Lung (tissue), 12 donors: ENCODE data around the gene PTK6. TPM values are rescaled to one million over a fixed set of nuclear protein-coding genes. Genes with fewer than 3 reads are reported as not detected.

ENCODE experiments used
- ATAC-seq: fragments of 200-7000 bp; cut with Tn5 transposase; one replicate; pipeline ENCODE4 v1.9.1; 2020; ENCODE audit warnings: moderate number of reproducible peaks; ENCODE audit not compliant: insufficient read depth, low FRiP score
- DNase-seq, 3 donors: peaks; one replicate each; pipeline ENCODE4 v3.0.0-alpha.2; 2013 to 2017
- H3K27ac ChIP-seq, 2 donors: one replicate each; pipeline ENCODE4 v1.5.1; 2013; ENCODE audit warnings: mild to moderate bottlenecking in 2 of 2, moderate library complexity in 2 of 2, control low read depth in 1 of 2, inconsistent platforms in 1 of 2, low read depth in 1 of 2, low read length in 1 of 2
- H3K27me3 ChIP-seq, 3 donors: one replicate each; pipeline ENCODE4 v1.5.1; 2013; ENCODE audit warnings: low read length in 2 of 3; ENCODE audit not compliant: control insufficient read depth in 3 of 3, insufficient read depth in 3 of 3
- H3K36me3 ChIP-seq, 4 donors: one replicate each; pipeline ENCODE4 v1.5.1; 2013; ENCODE audit warnings: low read length in 4 of 4, mild to moderate bottlenecking in 1 of 4, moderate library complexity in 1 of 4; ENCODE audit not compliant: control insufficient read depth in 4 of 4, insufficient read depth in 4 of 4
- H3K4me1 ChIP-seq, 5 donors: one replicate each; pipeline ENCODE4 v1.5.1; 2013; ENCODE audit warnings: low read length in 5 of 5, mild to moderate bottlenecking in 2 of 5, moderate library complexity in 1 of 5; ENCODE audit not compliant: control insufficient read depth in 5 of 5, insufficient read depth in 5 of 5
- H3K4me3 ChIP-seq: one replicate; pipeline ENCODE4 v1.5.1; 2013; ENCODE audit warnings: mild to moderate bottlenecking, control low read depth, moderate library complexity
- H3K9ac ChIP-seq, 2 donors: one replicate each; pipeline ENCODE4 v1.5.1; 2013; ENCODE audit warnings: low read length in 2 of 2, control low read depth in 1 of 2; ENCODE audit not compliant: insufficient read depth in 1 of 2
- H3K9me3 ChIP-seq, 4 donors: one replicate each; pipeline ENCODE4 v1.5.1; 2013; ENCODE audit warnings: low read length in 3 of 4, mild to moderate bottlenecking in 1 of 4, moderate library complexity in 1 of 4; ENCODE audit not compliant: control insufficient read depth in 4 of 4, insufficient read depth in 3 of 4
- CTCF ChIP-seq: IDR thresholded peaks from 2 replicates; pipeline ENCODE4 v1.5.1; 2012; ENCODE audit warnings: mild to moderate bottlenecking; ENCODE audit errors: control extremely low read depth, extremely low read depth
- WGBS, 2 donors: extraction: QIAGEN DNeasy Blood & Tissue Kit; methylation state at CpG; one replicate each; pipeline ENCODE4 v1.1.7; 2013; 5-methylcytosine and 5-hydroxymethylcytosine counted together
- polyA plus RNA-seq, 2 donors: library from polyadenylated mRNA; stranded (reverse); fragments of 200-250 nt; gene quantifications; one replicate each; pipeline ENCODE4 v1.2.1, GENCODE V29; 2013
- total RNA-seq, 2 donors: library from RNA; depleted of rRNA in 1 of 2; stranded (reverse); fragments of >200 nt in 1 of 2; gene quantifications; one replicate each; pipeline ENCODE4 v1.2.1, GENCODE V29; 2014 to 2021
- donor health status: control.
- donor health status: control.
- donor health status: Bipolar disorder and iron deficiency.
- donor health status: healthy.
- donor health status: DM: yes; HTN: yes; CAD: no.

PTK6 gene
- total and polyA plus RNA-seq, 4 donors, result 0.34 to 5.1 (median 3.7) TPM

- Histone ChIP-seq H3K9me3 (no peaks in the 10 kb centered on the region), H3K27me3 (peaks cover 17 to 50% (median 21%) of the 10 kb centered on the region in 3 donors), H3K9ac (no peak within 1 kb of the TSS), H3K27ac (peak within 1 kb of the TSS in 1 of 2 donors; percentile 95), H3K36me3 (no peaks in the 10 kb centered on the region), H3K4me1 (peaks cover 0 to 8% (median 2%) of the 10 kb centered on the region in 5 donors), H3K4me3 (no peak within 1 kb of the TSS)
- ATAC-seq, result no peak
- no peak for TF ChIP-seq CTCF
- no peak for DNase-seq
- WGBS, 2 donors, result 1% methylated on average over 29 to 58 of the region's 58 CpGs
Measured at GRCh38 chr20:63498960-63499337, 38.2 kb downstream of the PTK6 start, which contains the start of gene EEF1A2. TSS of gene EEF1A2 (minus strand) at chr20:63499083. CDS start at chr20:63497763, 1,320 bp downstream.

GRCh38 chr20:63497946-63498935 lies 38.9 kb downstream of the PTK6 start:
- Histone ChIP-seq H3K4me1 (peaks cover 0 to 8% (median 2%) of the 10 kb centered on the region in 5 donors), H3K27ac (peak overlapping the region in 1 of 2 donors; percentile 95), H3K4me3 (no peak overlapping the region), H3K36me3 (no peaks in the 10 kb centered on the region), H3K9me3 (no peaks in the 10 kb centered on the region), H3K27me3 (peaks cover 17 to 47% (median 21%) of the 10 kb centered on the region in 3 donors), H3K9ac (no peak overlapping the region)
- ATAC-seq (no peak), DNase-seq (no peak)
- 5 to 8% methylated on average over 38 to 60 of the region's 60 CpGs for WGBS, 2 donors
- no peak for TF ChIP-seq CTCF

GRCh38 chr20:63497138-63497945 lies 39.8 kb downstream of the PTK6 start:
- peak overlapping the region in 1 of 2 donors; percentile 80 for H3K27ac ChIP-seq
- peaks cover 17 to 49% (median 21%) of the 10 kb centered on the region in 3 donors for H3K27me3 ChIP-seq
- WGBS, 2 donors, result 64 to 69% methylated on average over 20 of the region's 20 CpGs
- TF ChIP-seq CTCF, result no peak
- no peak overlapping the region for H3K4me3 ChIP-seq
- H3K9ac ChIP-seq, result no peak overlapping the region
- peaks cover 0 to 8% (median 2%) of the 10 kb centered on the region in 5 donors for H3K4me1 ChIP-seq
- ATAC-seq, result no peak
- no peak for DNase-seq
- no peaks in the 10 kb centered on the region for H3K36me3 ChIP-seq
- H3K9me3 ChIP-seq, result no peaks in the 10 kb centered on the region
